Right lobe of liver (tissue), 6 donors: ENCODE measurements around the gene COLEC11. TPM values are rescaled to one million over a fixed set of nuclear protein-coding genes. Genes with fewer than 3 reads are reported as not detected.

Experiments used
- ATAC-seq, 4 donors: fragments of 200-7000 bp; cut with Tn5 transposase; one replicate each; pipeline ENCODE4 v1.9.1; 2020; ENCODE audit warnings: mild to moderate bottlenecking in 4 of 4, moderate library complexity in 4 of 4
- DNase-seq, 3 donors: peaks; one replicate each; pipeline ENCODE4 v3.0.0-alpha.2; 2020
- H3K27ac ChIP-seq, 3 donors: fragments of 200-600 bp; one replicate each; pipeline ENCODE4 v1.8.0; 2022
- H3K27me3 ChIP-seq, 2 donors: fragments of 200-600 bp; one replicate each; pipeline ENCODE4 v1.8.0; 2022
- H3K36me3 ChIP-seq, 4 donors: fragments of 200-600 bp; sonication (generic) in 1 of 4; one replicate each; pipeline versions ENCODE4 v1.5.1 to v1.8.0; 2017 to 2022; ENCODE audit warnings: control low read depth in 1 of 4
- H3K4me1 ChIP-seq, 4 donors: fragments of 200-600 bp; sonication (generic) in 1 of 4; one replicate each; pipeline versions ENCODE4 v1.5.1 to v1.8.0; 2017 to 2022; ENCODE audit warnings: control low read depth in 1 of 4
- H3K4me3 ChIP-seq, 3 donors: fragments of 200-600 bp; one replicate each; pipeline ENCODE4 v1.8.0; 2022
- H3K9me3 ChIP-seq, 4 donors: fragments of 200-600 bp; sonication (generic) in 1 of 4; one replicate each; pipeline versions ENCODE4 v1.5.1 to v1.8.0; 2017 to 2022; ENCODE audit warnings: control low read depth in 1 of 4
- CTCF ChIP-seq, 4 donors: fragments of 200-600 bp in 3 of 4; fragments of 450-650 bp in 1 of 4; IDR thresholded peaks; one replicate each; pipeline versions ENCODE4 v1.5.1 to v1.8.0; 2016 to 2022; ENCODE audit warnings: antibody characterized with exemption in 4 of 4, mild to moderate bottlenecking in 2 of 4
- POLR2A ChIP-seq: fragments of 450-650 bp; IDR thresholded peaks from one replicate; pipeline ENCODE4 v1.6.1; 2017; ENCODE audit warnings: antibody characterized with exemption, mild to moderate bottlenecking
- WGBS: methylation state at CpG from one replicate; pipeline ENCODE4 v1.1.6; 2018; ENCODE audit warnings: low coverage, low lambda C conversion rate; ENCODE audit not compliant: insufficient coverage; ENCODE audit errors: missing lambda C conversion rate; 5-methylcytosine and 5-hydroxymethylcytosine counted together
- intact Hi-C, 2 donors: fragments of 100-400 bp; cut with DNase I; formaldehyde crosslinking; loops; one replicate each; pipeline versions ENCODE4 v1.11.2 to v1.14.1; 2022
- long read RNA-seq: library from polyadenylated mRNA; unstranded; transcript quantifications from one replicate; pipeline ENCODE4 v2.0.0, GENCODE V29; 2019
- total RNA-seq, 6 experiments: library from RNA; depleted of rRNA in 2 of 6; stranded (reverse); fragments of >200 nt in 2 of 6; fragmentation: NEBNext Ultra II Directional in 3 of 6; extraction: Animal tissue kit (Norgen Biotek cat#: 25700) in 3 of 6; gene quantifications; one replicate each; pipeline versions ENCODE4 v1.1.0 to v1.2.4, GENCODE V29; 2016 to 2023
- donor health status: DM: no; HTN: yes; CAD: no.
- donor health status: DM: no; HTN: no; CAD: no.
- donor health status: DM: no; HTN: no; CAD: no.
- donor health status: DM: no; HTN: yes; CAD: no.
- donor health status: DM: no; HTN: yes; CAD: no.

COLEC11 gene
- total RNA-seq = 10 to 100 TPM; 25.2 to 58.6 (median 41.1) TPM
- long read RNA-seq, transcript COLEC11-202 (7 exons, 1,259 nt) = major isoform, 5 of 10 reads
- long read RNA-seq, partial matches to known transcripts = 1 of 10 reads
- long read RNA-seq, other reads (novel, unspliced or antisense) = 0 of 10 reads

DNA sequence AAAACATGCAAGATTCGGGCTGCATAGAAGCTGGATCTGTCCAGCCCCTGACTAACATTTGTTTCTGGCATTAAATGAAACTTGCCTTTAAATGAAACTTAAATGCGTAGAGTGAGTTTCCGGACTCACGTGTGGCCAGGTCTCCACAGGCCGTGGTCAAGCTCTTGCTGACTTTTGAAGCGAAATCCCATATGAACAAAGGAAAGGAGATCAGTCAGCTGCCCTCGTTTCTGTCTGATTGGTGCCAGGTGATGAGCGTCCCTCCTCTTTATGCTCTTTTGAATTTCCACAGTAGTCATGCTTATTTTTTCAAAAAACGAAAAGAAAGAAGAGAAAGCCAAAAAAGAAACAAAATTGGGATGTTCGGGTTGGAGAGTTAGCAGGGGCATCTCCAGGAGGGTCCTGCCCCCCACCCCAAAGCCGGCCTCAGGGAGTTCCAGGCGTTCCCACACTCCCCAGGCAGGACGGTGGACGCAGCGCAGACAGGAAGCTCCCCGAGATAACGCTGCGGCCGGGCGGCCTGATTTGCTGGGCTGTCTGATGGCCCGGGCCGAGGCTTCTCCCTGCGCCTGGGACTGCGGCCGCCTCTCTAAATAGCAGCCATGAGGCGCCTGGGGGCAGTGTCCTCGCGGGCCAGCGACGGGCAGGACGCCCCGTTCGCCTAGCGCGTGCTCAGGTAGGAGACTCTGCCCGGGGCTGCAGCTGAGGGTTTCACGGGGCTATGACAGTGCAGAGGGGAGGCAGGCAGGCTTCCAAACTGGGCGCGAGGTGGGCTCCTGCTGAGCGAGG lies at the start of gene COLEC11:
TSS of gene COLEC11 (plus strand) at position 620 of the 789 bp plus-strand sequence. CDS start 9,229 bp downstream, outside the sequence.
- Histone ChIP-seq H3K9me3 (no peaks in the 10 kb centered on the region), H3K27ac (peak within 1 kb of the TSS; percentile 19 to 72 (median 49)), H3K4me1 (peaks cover 0 to 4% (median 0%) of the 10 kb centered on the region in 4 donors), H3K27me3 (no peaks in the 10 kb centered on the region), H3K36me3 (no peaks in the 10 kb centered on the region), H3K4me3 (peak within 1 kb of the TSS; percentile 16 to 38 (median 31))
- WGBS = 64% methylated on average over 11 of the region's 40 CpGs
- ATAC-seq (peak; percentile 96 to 97 (median 97)), DNase-seq (peak; percentile 67 to 78 (median 78))
- TF ChIP-seq CTCF (IDR thresholded peaks at IDR 0.05) = peak; percentile 16 to 47 (median 32)
- TF ChIP-seq POLR2A = peak; percentile 42
- intact Hi-C loops = loop anchor here in 1 of 2 donors (10.0 kb wide), 1 partner anchor 50 kb away; no protein-coding TSS in a partner anchor

GRCh38 chr2:3545788-3546478 lies 49.0 kb upstream of the COLEC11 start:
- H3K27ac ChIP-seq = no peak overlapping the region
- no peak overlapping the region for H3K4me3 ChIP-seq
- TF ChIP-seq POLR2A = no peak
- TF ChIP-seq CTCF (IDR thresholded peaks at IDR 0.05) = no peak
- 86% methylated on average over 10 of the region's 10 CpGs for WGBS
- intact Hi-C loops = no loop called here
- H3K36me3 ChIP-seq = peaks cover 0 to 66% (median 24%) of the 10 kb centered on the region in 4 donors
- no peaks in the 10 kb centered on the region for H3K9me3 ChIP-seq
- H3K27me3 ChIP-seq = no peaks in the 10 kb centered on the region
- peaks cover 0 to 8% (median 3%) of the 10 kb centered on the region in 4 donors for H3K4me1 ChIP-seq
- no peak for DNase-seq
- ATAC-seq = peak in 3 of 4 donors; percentile 30 to 59 (median 57)

GRCh38 chr2:3547915-3548314 lies 47.0 kb upstream of the COLEC11 start:
- Histone ChIP-seq H3K4me3 (no peak overlapping the region), H3K4me1 (peaks cover 0 to 8% (median 0%) of the 10 kb centered on the region in 4 donors), H3K27ac (no peak overlapping the region), H3K27me3 (no peaks in the 10 kb centered on the region), H3K9me3 (no peaks in the 10 kb centered on the region), H3K36me3 (peaks cover 0 to 79% (median 29%) of the 10 kb centered on the region in 4 donors)
- ATAC-seq = no peak
- 95% methylated on average over 2 of the region's 2 CpGs for WGBS
- intact Hi-C loops = no loop called here
- TF ChIP-seq CTCF (IDR thresholded peaks at IDR 0.05) (no peak), POLR2A (no peak)
- DNase-seq = no peak

- peaks cover 0 to 61% (median 17%) of the 10 kb centered on the region in 4 donors for H3K36me3 ChIP-seq
- WGBS = 87% methylated on average over 5 of the region's 10 CpGs
- intact Hi-C loops = no loop called here
- DNase-seq (no peak), ATAC-seq (no peak)
- TF ChIP-seq CTCF (IDR thresholded peaks at IDR 0.05) = no peak
- no peak for TF ChIP-seq POLR2A
- peaks cover 0 to 7% (median 0%) of the 10 kb centered on the region in 4 donors for H3K4me1 ChIP-seq
- H3K4me3 ChIP-seq = no peak overlapping the region
- H3K9me3 ChIP-seq = no peaks in the 10 kb centered on the region
- no peaks in the 10 kb centered on the region for H3K27me3 ChIP-seq
- no peak overlapping the region for H3K27ac ChIP-seq
These were observed 41.0 kb upstream of the COLEC11 start for GRCh38 chr2:3553946-3554345.
